ENCODE data around the gene TAF15.

DNA sequence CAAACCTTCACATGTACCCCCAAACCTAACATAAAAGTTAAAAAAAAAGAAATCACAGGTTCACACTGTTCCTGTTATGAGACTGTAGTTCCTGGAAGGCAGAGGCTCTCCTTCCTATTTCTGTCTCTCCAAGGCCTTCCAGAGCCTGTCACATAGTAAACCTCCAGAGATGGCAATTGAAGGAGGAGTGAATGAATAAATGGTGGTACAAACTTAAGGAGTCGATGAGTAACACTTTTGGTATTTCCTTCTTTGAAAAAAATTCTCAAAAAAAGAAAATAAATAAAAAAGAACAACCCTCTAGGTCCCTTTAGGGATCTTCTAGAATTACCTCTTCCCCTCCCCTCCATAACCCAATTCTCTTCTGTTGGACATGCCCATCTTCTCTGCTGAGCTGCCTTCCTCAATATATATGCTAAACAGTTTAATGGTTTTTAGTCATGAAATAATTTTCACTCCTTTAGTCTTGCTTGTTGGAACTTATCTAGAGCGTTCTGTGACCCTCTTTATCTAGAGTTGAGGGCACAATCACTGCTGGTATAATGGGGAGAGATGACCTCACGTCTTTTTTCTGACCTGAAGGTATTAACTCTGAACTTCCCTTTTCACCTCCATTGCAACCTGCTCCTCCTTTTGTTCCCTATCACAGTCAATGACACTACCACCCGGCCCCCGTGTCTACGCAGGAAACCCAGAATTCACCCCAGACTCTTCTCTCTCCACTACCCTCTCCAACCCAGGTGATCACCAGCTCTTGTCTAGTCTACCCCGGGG lies 1.7 kb upstream of the TAF15 start:
- TF ChIP-seq POLR2A (IDR thresholded peaks at IDR 0.05; ENCODE audit: low read depth, low read length) (no peak), POLR2AphosphoS5 (IDR thresholded peaks at IDR 0.05; ENCODE audit: low read depth, low read length) (no peak), TAF1 (IDR thresholded peaks at IDR 0.05; ENCODE audit: low read depth, low read length) (no peak), POU2F2 (IDR thresholded peaks at IDR 0.05; ENCODE audit: low read depth, low read length) (no peak), SPI1 (IDR thresholded peaks at IDR 0.05; ENCODE audit: low read depth, low read length) (no peak), PAX5 (IDR thresholded peaks at IDR 0.05; ENCODE audit: insufficient read depth, low read length, severe bottlenecking) (no peak)

All from GM12891 (cell line).